Loucy (cell line): ENCODE data around the gene ZNF280B.
A peak's percentile ranks its signal among the peaks of the same experiment; 100 is the strongest.

Experiments
- H2AFZ ChIP-seq: fragments of 200-600 bp; sonication (generic); 2 replicates; pipeline ENCODE4 v1.6.0; 2016; ENCODE audit warnings: antibody characterized with exemption, mild to moderate bottlenecking, low read length, moderate library complexity
- H3F3A ChIP-seq: fragments of 200-600 bp; 2 replicates; pipeline ENCODE4 v1.6.0; 2016; ENCODE audit warnings: antibody characterized with exemption, low read depth, mild to moderate bottlenecking
- H3K27me3 ChIP-seq: fragments of 200-600 bp; sonication (generic); 2 replicates; pipeline ENCODE4 v1.6.1; 2014; ENCODE audit warnings: low read length, mild to moderate bottlenecking; ENCODE audit not compliant: insufficient read depth, poor library complexity, severe bottlenecking
- H3K36me3 ChIP-seq: fragments of 200-600 bp; sonication (generic); 2 replicates; pipeline ENCODE4 v1.6.1; 2016; ENCODE audit warnings: low read length; ENCODE audit not compliant: insufficient read depth
- H3K4me1 ChIP-seq: fragments of 200-600 bp; sonication (generic); 2 replicates; pipeline ENCODE4 v1.5.1; 2014; ENCODE audit warnings: low read length, mild to moderate bottlenecking; ENCODE audit not compliant: insufficient read depth, poor library complexity, severe bottlenecking
- H3K4me2 ChIP-seq: fragments of 200-600 bp; sonication (generic); 2 replicates; pipeline ENCODE4 v1.6.0; 2014; ENCODE audit warnings: antibody characterized with exemption, low read length, low read depth, mild to moderate bottlenecking; ENCODE audit not compliant: poor library complexity, severe bottlenecking
- H3K4me3 ChIP-seq: fragments of 200-600 bp; sonication (generic); 2 replicates; pipeline ENCODE4 v1.5.1; 2014; ENCODE audit warnings: low read length, mild to moderate bottlenecking, mixed read lengths; ENCODE audit not compliant: poor library complexity, severe bottlenecking
- H3K79me2 ChIP-seq: fragments of 200-600 bp; sonication (generic); 2 replicates; pipeline ENCODE4 v1.6.1; 2014; ENCODE audit warnings: low read length; ENCODE audit not compliant: insufficient read depth
- H3K9ac ChIP-seq: fragments of 200-600 bp; sonication (generic); 2 replicates; pipeline ENCODE4 v1.6.0; 2014; ENCODE audit warnings: mild to moderate bottlenecking, low read depth, low read length, moderate library complexity; ENCODE audit not compliant: poor library complexity, severe bottlenecking
- H3K9me2 ChIP-seq: fragments of 200-600 bp; sonication (generic); replicated peaks from 2 replicates; pipeline ENCODE4 v1.6.1; 2016; ENCODE audit warnings: low read depth, low read length, mixed read lengths
- H3K9me3 ChIP-seq: fragments of 200-600 bp; sonication (generic); 2 replicates; pipeline ENCODE4 v1.6.1; 2014; ENCODE audit warnings: mild to moderate bottlenecking, antibody characterized with exemption, low read length, low read depth; ENCODE audit not compliant: insufficient read depth
- H4K20me1 ChIP-seq: fragments of 200-600 bp; sonication (generic); 2 replicates; pipeline ENCODE4 v1.6.0; 2014; ENCODE audit warnings: antibody characterized with exemption, low read length, mild to moderate bottlenecking; ENCODE audit not compliant: insufficient read depth, poor library complexity, severe bottlenecking
- EZH2phosphoT487 ChIP-seq: fragments of 200-600 bp; IDR thresholded peaks from 2 replicates; pipeline ENCODE4 v1.6.1; 2018; ENCODE audit warnings: antibody characterized with exemption, mild to moderate bottlenecking, moderate library complexity, borderline replicate concordance
- TF ChIP-seq, protein P1 (sequence below): fragments of 200-600 bp; sonication (generic); conservative IDR thresholded peaks from 2 replicates; pipeline ENCODE4 v1.5.1; 2014; ENCODE audit warnings: mild to moderate bottlenecking, antibody characterized with exemption, low read length

ZNF280B gene

GRCh38 chr22:22520667-22521602 lies 12.4 kb upstream of the ZNF280B start:
- Histone ChIP-seq H3K27me3 (peaks cover 4% of the 10 kb centered on the region), H3F3A (no peaks in the 10 kb centered on the region), H3K4me1 (peaks cover 4% of the 10 kb centered on the region), H3K9me2 (no peaks in the 10 kb centered on the region), H4K20me1 (no peaks in the 10 kb centered on the region), H3K9ac (no peak overlapping the region), H3K9me3 (no peaks in the 10 kb centered on the region), H3K36me3 (no peaks in the 10 kb centered on the region), H3K79me2 (no peaks in the 10 kb centered on the region), H2AFZ (peak overlapping the region; percentile 35; the same call in 1 of the 2 replicates), H3K4me2 (peak overlapping the region; percentile 13), H3K4me3 (no peak overlapping the region)
- no peak for TF ChIP-seq EZH2phosphoT487
- TF ChIP-seq, protein P1, sequence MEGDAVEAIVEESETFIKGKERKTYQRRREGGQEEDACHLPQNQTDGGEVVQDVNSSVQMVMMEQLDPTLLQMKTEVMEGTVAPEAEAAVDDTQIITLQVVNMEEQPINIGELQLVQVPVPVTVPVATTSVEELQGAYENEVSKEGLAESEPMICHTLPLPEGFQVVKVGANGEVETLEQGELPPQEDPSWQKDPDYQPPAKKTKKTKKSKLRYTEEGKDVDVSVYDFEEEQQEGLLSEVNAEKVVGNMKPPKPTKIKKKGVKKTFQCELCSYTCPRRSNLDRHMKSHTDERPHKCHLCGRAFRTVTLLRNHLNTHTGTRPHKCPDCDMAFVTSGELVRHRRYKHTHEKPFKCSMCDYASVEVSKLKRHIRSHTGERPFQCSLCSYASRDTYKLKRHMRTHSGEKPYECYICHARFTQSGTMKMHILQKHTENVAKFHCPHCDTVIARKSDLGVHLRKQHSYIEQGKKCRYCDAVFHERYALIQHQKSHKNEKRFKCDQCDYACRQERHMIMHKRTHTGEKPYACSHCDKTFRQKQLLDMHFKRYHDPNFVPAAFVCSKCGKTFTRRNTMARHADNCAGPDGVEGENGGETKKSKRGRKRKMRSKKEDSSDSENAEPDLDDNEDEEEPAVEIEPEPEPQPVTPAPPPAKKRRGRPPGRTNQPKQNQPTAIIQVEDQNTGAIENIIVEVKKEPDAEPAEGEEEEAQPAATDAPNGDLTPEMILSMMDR: no peak

- Histone ChIP-seq H4K20me1 (no peaks in the 10 kb centered on the region), H3K4me3 (no peak within 1 kb of the TSS), H3K9ac (no peak within 1 kb of the TSS)
These were observed 11.6 kb upstream of the ZNF280B start, which contains the start of gene ZNF280A for GRCh38 chr22:22520020-22520656. ZNF280A (minus strand) TSS chr22:22520270; CDS start chr22:22515630, 4,640 bp downstream.

GRCh38 chr22:22519591-22519990 lies 11.0 kb upstream of the ZNF280B start:
- Histone ChIP-seq H3K79me2 (no peaks in the 10 kb centered on the region), H3K27me3 (peaks cover 4% of the 10 kb centered on the region), H2AFZ (no peak overlapping the region; the same call in 1 of the 2 replicates), H3K9me2 (no peaks in the 10 kb centered on the region), H3K4me3 (no peak overlapping the region), H3F3A (no peaks in the 10 kb centered on the region), H3K36me3 (no peaks in the 10 kb centered on the region), H3K4me2 (no peak overlapping the region), H4K20me1 (no peaks in the 10 kb centered on the region), H3K4me1 (peaks cover 4% of the 10 kb centered on the region), H3K9ac (no peak overlapping the region), H3K9me3 (no peaks in the 10 kb centered on the region)
- TF ChIP-seq, protein P1: no peak
- TF ChIP-seq EZH2phosphoT487: no peak

More at GRCh38 chr22:22520020-22520656, 11.6 kb upstream of the ZNF280B start, which contains the start of gene ZNF280A:
- peaks cover 4% of the 10 kb centered on the region for H3K4me1 ChIP-seq
- no peaks in the 10 kb centered on the region for H3K79me2 ChIP-seq
- no peak for TF ChIP-seq EZH2phosphoT487
- TF ChIP-seq, protein P1: no peak
- peak within 1 kb of the TSS; percentile 35; the same call in 1 of the 2 replicates for H2AFZ ChIP-seq
- H3K9me3 ChIP-seq: no peaks in the 10 kb centered on the region
- no peaks in the 10 kb centered on the region for H3K9me2 ChIP-seq
- H3F3A ChIP-seq: no peaks in the 10 kb centered on the region
- H3K4me2 ChIP-seq: peak within 1 kb of the TSS; percentile 13
- peaks cover 4% of the 10 kb centered on the region for H3K27me3 ChIP-seq
- no peaks in the 10 kb centered on the region for H3K36me3 ChIP-seq
